RWPE1 (cell line): ENCODE results near the gene HOMER1.

Source experiments
- CTCF ChIA-PET: fragments of 350-600 bp; sonication (Branson Sonifier 250); formaldehyde crosslinking; extraction: SDS; loops from one replicate; lab custom pipeline; 2021; lab: Yijun Ruan, JAX
- POLR2A ChIA-PET: fragments of 400-600 bp; formaldehyde crosslinking; extraction: SDS; loops from one replicate; lab custom pipeline; 2020; ENCODE audit warnings: antibody characterized with exemption; ENCODE audit not compliant: low non-redundant PET; lab: Yijun Ruan, JAX
- DNase-seq: peaks from one replicate; pipeline ENCODE4 v3.0.0; 2012; ENCODE audit warnings: low spot score
- H3K27ac ChIP-seq: fragments of 450-650 bp; 2 replicates; pipeline ENCODE4 v1.5.1; 2017
- TF ChIP-seq, protein P1 (sequence below): fragments of 450-650 bp; conservative IDR thresholded peaks from 2 replicates; pipeline ENCODE4 v1.5.1; 2017; ENCODE audit warnings: low read depth, mild to moderate bottlenecking

HOMER1 gene

DNA sequence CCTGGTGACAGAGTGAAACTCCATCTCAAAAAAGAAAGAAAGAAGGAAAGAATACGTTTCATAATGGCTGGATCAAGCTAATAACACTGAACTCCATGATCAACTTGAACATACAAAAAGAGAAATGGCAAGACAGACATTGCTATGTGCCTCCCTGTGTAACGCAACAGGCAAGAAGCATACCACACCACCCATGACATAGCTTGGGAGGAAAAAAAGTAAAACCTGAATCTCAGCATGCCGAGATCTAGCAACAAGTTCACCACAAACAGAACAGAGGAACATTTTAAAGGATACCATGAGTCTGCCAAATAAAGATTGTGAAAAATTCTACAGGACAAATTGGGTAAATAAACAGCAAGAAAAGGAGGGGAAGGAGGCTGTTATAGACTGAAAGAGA lies 26.7 kb downstream of the HOMER1 start:
- CTCF ChIA-PET, result no interaction called here
- POLR2A ChIA-PET, result no interaction called here
- TF ChIP-seq, protein P1, sequence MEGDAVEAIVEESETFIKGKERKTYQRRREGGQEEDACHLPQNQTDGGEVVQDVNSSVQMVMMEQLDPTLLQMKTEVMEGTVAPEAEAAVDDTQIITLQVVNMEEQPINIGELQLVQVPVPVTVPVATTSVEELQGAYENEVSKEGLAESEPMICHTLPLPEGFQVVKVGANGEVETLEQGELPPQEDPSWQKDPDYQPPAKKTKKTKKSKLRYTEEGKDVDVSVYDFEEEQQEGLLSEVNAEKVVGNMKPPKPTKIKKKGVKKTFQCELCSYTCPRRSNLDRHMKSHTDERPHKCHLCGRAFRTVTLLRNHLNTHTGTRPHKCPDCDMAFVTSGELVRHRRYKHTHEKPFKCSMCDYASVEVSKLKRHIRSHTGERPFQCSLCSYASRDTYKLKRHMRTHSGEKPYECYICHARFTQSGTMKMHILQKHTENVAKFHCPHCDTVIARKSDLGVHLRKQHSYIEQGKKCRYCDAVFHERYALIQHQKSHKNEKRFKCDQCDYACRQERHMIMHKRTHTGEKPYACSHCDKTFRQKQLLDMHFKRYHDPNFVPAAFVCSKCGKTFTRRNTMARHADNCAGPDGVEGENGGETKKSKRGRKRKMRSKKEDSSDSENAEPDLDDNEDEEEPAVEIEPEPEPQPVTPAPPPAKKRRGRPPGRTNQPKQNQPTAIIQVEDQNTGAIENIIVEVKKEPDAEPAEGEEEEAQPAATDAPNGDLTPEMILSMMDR, result no peak
- no peak for DNase-seq
- H3K27ac ChIP-seq, result no peak overlapping the region

DNA sequence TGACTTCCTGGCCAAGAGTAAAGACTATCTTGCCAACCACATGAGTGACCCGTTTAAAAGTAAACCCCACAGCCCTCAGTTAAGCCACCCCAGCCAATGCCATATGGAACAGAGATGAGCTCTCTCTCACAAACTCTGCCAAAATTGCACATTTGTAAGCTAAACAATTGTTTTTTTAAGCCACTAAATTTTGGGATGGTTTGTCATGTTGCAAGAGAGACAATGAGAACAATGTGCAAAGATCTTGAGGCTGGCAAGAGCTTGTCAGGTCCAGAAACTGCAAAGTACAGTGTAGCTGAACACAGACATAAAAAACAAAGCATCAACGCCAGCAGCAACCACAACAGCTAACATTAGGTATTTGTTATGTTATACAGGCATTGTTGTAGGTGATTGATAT lies 27.8 kb downstream of the HOMER1 start:
- DNase-seq, result no peak
- TF ChIP-seq, protein P1, result no peak
- POLR2A ChIA-PET, result no interaction called here
- no peak overlapping the region for H3K27ac ChIP-seq
- CTCF ChIA-PET, result no interaction called here

DNA sequence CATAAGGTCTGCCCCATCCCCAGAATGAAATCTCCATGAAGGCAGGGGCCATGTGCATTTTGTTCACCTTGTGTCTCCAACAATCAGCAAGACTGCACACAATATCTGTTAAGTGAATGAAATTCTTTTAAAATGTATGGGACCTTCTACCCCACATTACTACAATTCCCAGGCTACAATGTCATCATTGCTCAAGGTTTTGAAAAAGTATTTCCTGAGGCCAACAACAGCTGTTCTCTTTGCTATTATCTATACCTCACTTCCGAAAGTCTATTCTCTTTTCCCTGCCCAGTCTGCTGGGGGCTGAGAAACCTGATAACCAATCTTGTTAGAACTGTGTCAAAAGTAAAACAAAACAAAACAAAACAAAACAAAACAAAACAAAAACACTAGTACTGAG lies 29.2 kb downstream of the HOMER1 start:
- TF ChIP-seq, protein P1, result no peak
- no peak for DNase-seq
- CTCF ChIA-PET, result no interaction called here
- no peak overlapping the region for H3K27ac ChIP-seq
- POLR2A ChIA-PET, result no interaction called here

DNA sequence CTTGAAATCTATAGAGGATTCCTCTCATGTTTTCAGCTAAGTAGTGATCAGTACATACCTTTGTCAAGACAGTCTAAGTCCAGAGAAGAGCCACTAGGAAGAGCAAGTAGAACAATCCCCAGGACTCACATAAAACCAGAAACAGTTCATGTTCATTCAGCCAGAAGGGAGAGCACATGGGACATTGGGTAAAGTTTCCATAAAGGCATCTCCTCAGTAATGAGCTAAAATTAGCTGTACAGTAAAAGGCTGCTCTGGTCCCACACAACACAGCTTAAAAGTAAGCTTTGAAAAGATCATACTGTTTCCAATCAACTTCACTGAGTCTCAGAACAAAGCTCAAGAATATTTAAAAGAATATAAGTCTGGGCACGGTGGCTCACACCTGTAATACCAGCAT lies 32.4 kb downstream of the HOMER1 start:
- CTCF ChIA-PET, result interaction anchor here (0.6 to 0.7 kb wide), 2 partner anchors 15 to 81 kb away, joined by 3 to 4 read pairs; no protein-coding TSS in a partner anchor
- H3K27ac ChIP-seq, result no peak overlapping the region
- TF ChIP-seq, protein P1, result no peak
- POLR2A ChIA-PET, result interaction anchor here (0.5 kb wide), 1 partner anchor 9 kb away, joined by 4 read pairs; no protein-coding TSS in a partner anchor
- no peak for DNase-seq

DNA sequence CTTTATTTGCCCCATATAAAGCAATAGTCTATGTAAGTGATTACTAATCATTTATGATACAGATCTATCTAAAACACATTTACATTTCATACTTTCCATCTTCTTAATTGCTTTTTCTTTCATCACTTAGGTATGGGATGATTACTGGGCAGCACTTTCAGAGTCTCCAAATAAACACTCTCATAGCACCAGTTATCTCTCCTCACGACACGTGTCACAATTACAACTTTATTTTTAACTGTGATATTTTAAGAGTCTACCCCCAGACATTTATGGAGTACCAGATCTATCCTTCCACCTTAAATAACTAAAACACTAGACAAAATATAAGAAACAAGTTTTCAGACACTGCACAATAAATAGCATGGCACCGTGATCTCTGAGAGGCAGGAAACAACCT lies 32.9 kb downstream of the HOMER1 start:
- no peak for DNase-seq
- no peak overlapping the region for H3K27ac ChIP-seq
- CTCF ChIA-PET, result interaction anchor here (0.6 to 0.7 kb wide), 2 partner anchors 14 to 81 kb away, joined by 3 to 4 read pairs; no protein-coding TSS in a partner anchor
- POLR2A ChIA-PET, result interaction anchor here (0.5 kb wide), 1 partner anchor 10 kb away, joined by 4 read pairs; no protein-coding TSS in a partner anchor
- TF ChIP-seq, protein P1, result no peak

DNA sequence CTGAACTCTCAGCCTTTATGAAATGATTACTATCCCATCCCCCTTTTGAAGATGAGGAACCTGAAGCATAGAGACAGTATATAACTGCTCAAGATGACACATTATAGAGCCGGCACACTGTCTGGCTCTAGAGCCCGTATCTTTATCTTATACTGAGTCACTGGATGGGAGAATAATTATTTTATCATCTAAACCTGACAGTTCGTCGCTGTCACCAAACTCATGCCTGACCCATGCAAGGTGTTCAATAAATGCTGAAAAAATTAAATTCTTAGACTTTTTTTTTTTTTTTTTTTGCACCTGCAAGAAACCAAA lies 38.8 kb downstream of the HOMER1 start:
- ChIA-PET CTCF (interaction anchor here (0.6 kb wide), 1 partner anchor 31 kb away, joined by 4 read pairs; no protein-coding TSS in a partner anchor), POLR2A (interaction anchor here (0.6 kb wide), 1 partner anchor 10 kb away, joined by 3 read pairs; no protein-coding TSS in a partner anchor)
- TF ChIP-seq, protein P1, result no peak
- DNase-seq, result no peak
- H3K27ac ChIP-seq, result no peak overlapping the region
